Loucy (cell line): Measurements from ENCODE around the gene NR1H2.

Experiments used
- H2AFZ ChIP-seq: fragments of 200-600 bp; sonication (generic); 2 replicates; pipeline ENCODE4 v1.6.0; 2016; ENCODE audit warnings: antibody characterized with exemption, mild to moderate bottlenecking, low read length, moderate library complexity
- H3F3A ChIP-seq: fragments of 200-600 bp; 2 replicates; pipeline ENCODE4 v1.6.0; 2016; ENCODE audit warnings: antibody characterized with exemption, low read depth, mild to moderate bottlenecking
- H3K27me3 ChIP-seq: fragments of 200-600 bp; sonication (generic); 2 replicates; pipeline ENCODE4 v1.6.1; 2014; ENCODE audit warnings: low read length, mild to moderate bottlenecking; ENCODE audit not compliant: insufficient read depth, poor library complexity, severe bottlenecking
- H3K36me3 ChIP-seq: fragments of 200-600 bp; sonication (generic); 2 replicates; pipeline ENCODE4 v1.6.1; 2016; ENCODE audit warnings: low read length; ENCODE audit not compliant: insufficient read depth
- H3K4me1 ChIP-seq: fragments of 200-600 bp; sonication (generic); 2 replicates; pipeline ENCODE4 v1.5.1; 2014; ENCODE audit warnings: low read length, mild to moderate bottlenecking; ENCODE audit not compliant: insufficient read depth, poor library complexity, severe bottlenecking
- H3K4me2 ChIP-seq: fragments of 200-600 bp; sonication (generic); 2 replicates; pipeline ENCODE4 v1.6.0; 2014; ENCODE audit warnings: antibody characterized with exemption, low read length, low read depth, mild to moderate bottlenecking; ENCODE audit not compliant: poor library complexity, severe bottlenecking
- H3K4me3 ChIP-seq: fragments of 200-600 bp; sonication (generic); 2 replicates; pipeline ENCODE4 v1.5.1; 2014; ENCODE audit warnings: low read length, mild to moderate bottlenecking, mixed read lengths; ENCODE audit not compliant: poor library complexity, severe bottlenecking
- H3K79me2 ChIP-seq: fragments of 200-600 bp; sonication (generic); 2 replicates; pipeline ENCODE4 v1.6.1; 2014; ENCODE audit warnings: low read length; ENCODE audit not compliant: insufficient read depth
- H3K9ac ChIP-seq: fragments of 200-600 bp; sonication (generic); 2 replicates; pipeline ENCODE4 v1.6.0; 2014; ENCODE audit warnings: mild to moderate bottlenecking, low read depth, low read length, moderate library complexity; ENCODE audit not compliant: poor library complexity, severe bottlenecking
- H3K9me2 ChIP-seq: fragments of 200-600 bp; sonication (generic); replicated peaks from 2 replicates; pipeline ENCODE4 v1.6.1; 2016; ENCODE audit warnings: low read depth, low read length, mixed read lengths
- H3K9me3 ChIP-seq: fragments of 200-600 bp; sonication (generic); 2 replicates; pipeline ENCODE4 v1.6.1; 2014; ENCODE audit warnings: mild to moderate bottlenecking, antibody characterized with exemption, low read length, low read depth; ENCODE audit not compliant: insufficient read depth
- H4K20me1 ChIP-seq: fragments of 200-600 bp; sonication (generic); 2 replicates; pipeline ENCODE4 v1.6.0; 2014; ENCODE audit warnings: antibody characterized with exemption, low read length, mild to moderate bottlenecking; ENCODE audit not compliant: insufficient read depth, poor library complexity, severe bottlenecking
- CTCF ChIP-seq: fragments of 200-600 bp; sonication (generic); conservative IDR thresholded peaks from 2 replicates; pipeline ENCODE4 v1.5.1; 2014; ENCODE audit warnings: mild to moderate bottlenecking, antibody characterized with exemption, low read length
- EZH2phosphoT487 ChIP-seq: fragments of 200-600 bp; IDR thresholded peaks from 2 replicates; pipeline ENCODE4 v1.6.1; 2018; ENCODE audit warnings: antibody characterized with exemption, mild to moderate bottlenecking, moderate library complexity, borderline replicate concordance

Gene NR1H2

GRCh38 chr19:50412419-50412818 is 36.2 kb downstream of the NR1H2 start:
- Histone ChIP-seq H3K9me3 (no peaks in the 10 kb centered on the region), H3K79me2 (no peaks in the 10 kb centered on the region), H3K27me3 (no peaks in the 10 kb centered on the region), H3K36me3 (peaks cover 7% of the 10 kb centered on the region; the same call in 1 of the 2 replicates), H3K4me2 (no peak overlapping the region), H3K9ac (no peak overlapping the region), H4K20me1 (no peaks in the 10 kb centered on the region), H3K4me3 (no peak overlapping the region), H3F3A (no peaks in the 10 kb centered on the region), H3K4me1 (no peaks in the 10 kb centered on the region), H2AFZ (no peak overlapping the region), H3K9me2 (no peaks in the 10 kb centered on the region)
- no peak for TF ChIP-seq EZH2phosphoT487
- TF ChIP-seq CTCF, result no peak

- Histone ChIP-seq H3K4me2 (no peak overlapping the region), H3K79me2 (no peaks in the 10 kb centered on the region), H2AFZ (no peak overlapping the region), H3K9me3 (no peaks in the 10 kb centered on the region), H3K4me3 (no peak overlapping the region), H3K36me3 (peaks cover 7% of the 10 kb centered on the region; the same call in 1 of the 2 replicates), H3K4me1 (no peaks in the 10 kb centered on the region), H3K27me3 (no peaks in the 10 kb centered on the region), H3K9me2 (no peaks in the 10 kb centered on the region), H4K20me1 (no peaks in the 10 kb centered on the region), H3F3A (no peaks in the 10 kb centered on the region), H3K9ac (no peak overlapping the region)
- no peak for TF ChIP-seq EZH2phosphoT487
- no peak for TF ChIP-seq CTCF
Observed at GRCh38 chr19:50413096-50413495, 36.8 kb downstream of the NR1H2 start.

- Histone ChIP-seq H3K4me3 (no peak overlapping the region), H3F3A (no peaks in the 10 kb centered on the region), H3K27me3 (no peaks in the 10 kb centered on the region), H3K9ac (no peak overlapping the region), H3K9me3 (no peaks in the 10 kb centered on the region), H3K79me2 (no peaks in the 10 kb centered on the region), H3K4me1 (no peaks in the 10 kb centered on the region), H3K4me2 (no peak overlapping the region), H3K9me2 (no peaks in the 10 kb centered on the region), H4K20me1 (no peaks in the 10 kb centered on the region), H3K36me3 (peaks cover 7% of the 10 kb centered on the region; the same call in 1 of the 2 replicates), H2AFZ (no peak overlapping the region)
- no peak for TF ChIP-seq EZH2phosphoT487
- no peak for TF ChIP-seq CTCF
Observed at GRCh38 chr19:50413531-50413930, 37.3 kb downstream of the NR1H2 start.
